HG03442 (cell line): ENCODE results near the gene CTNNB1.

Source experiments
- ATAC-seq: cut with Tn5 transposase; IDR thresholded peaks from one replicate; pipeline ENCODE4 v1.9.1; 2021; ENCODE audit warnings: mild to moderate bottlenecking, moderate library complexity; ENCODE audit not compliant: unreplicated experiment

The CTNNB1 gene

GRCh38 chr3:41213588-41213987 is 14.3 kb downstream of the CTNNB1 start:
- ATAC-seq, result no peak

- no peak for ATAC-seq
Measured at GRCh38 chr3:41216422-41216821, 17.1 kb downstream of the CTNNB1 start.

GRCh38 chr3:41216993-41217392 is 17.7 kb downstream of the CTNNB1 start:
- ATAC-seq, result no peak

- no peak for ATAC-seq
Measured at GRCh38 chr3:41219424-41219823, 20.1 kb downstream of the CTNNB1 start.

GRCh38 chr3:41220906-41221677 is 21.8 kb downstream of the CTNNB1 start:
- no peak for ATAC-seq

GRCh38 chr3:41222012-41222411 is 22.7 kb downstream of the CTNNB1 start:
- no peak for ATAC-seq

GRCh38 chr3:41222501-41222900 is 23.2 kb downstream of the CTNNB1 start:
- ATAC-seq, result no peak

- ATAC-seq, result no peak
Measured at GRCh38 chr3:41223078-41223477, 23.8 kb downstream of the CTNNB1 start.

GRCh38 chr3:41223691-41224090 is 24.4 kb downstream of the CTNNB1 start:
- no peak for ATAC-seq

- ATAC-seq, result no peak
Measured at GRCh38 chr3:41224120-41224806, 25.0 kb downstream of the CTNNB1 start.

- ATAC-seq, result no peak
Measured at GRCh38 chr3:41234823-41235721, 35.8 kb downstream of the CTNNB1 start.

- ATAC-seq, result no peak
Measured at GRCh38 chr3:41236228-41236627, 36.9 kb downstream of the CTNNB1 start.

- no peak for ATAC-seq
Measured at GRCh38 chr3:41237907-41238306, 38.6 kb downstream of the CTNNB1 start.

GRCh38 chr3:41239587-41239986 is 40.3 kb downstream of the CTNNB1 start:
- ATAC-seq, result no peak

GRCh38 chr3:41241161-41241560 is 41.9 kb downstream of the CTNNB1 start:
- ATAC-seq, result no peak

- no peak for ATAC-seq
Measured at GRCh38 chr3:41241800-41242571, 42.7 kb downstream of the CTNNB1 start.

GRCh38 chr3:41243183-41243582 is 43.9 kb downstream of the CTNNB1 start:
- ATAC-seq, result no peak

GRCh38 chr3:41244620-41245336 is 45.5 kb downstream of the CTNNB1 start:
- no peak for ATAC-seq

- no peak for ATAC-seq
Measured at GRCh38 chr3:41247055-41248004, 48.0 kb downstream of the CTNNB1 start.
